Thyroid gland (tissue), 4 donors: ENCODE results near the gene RABEP2.

Source experiments
- CTCF ChIP-seq, 6 experiments: fragments of 200-600 bp in 3 of 6; fragments of 450-650 bp in 3 of 6; sonication (generic) in 3 of 6; IDR thresholded peaks; one replicate each; pipeline ENCODE4 v1.5.1; 2016 to 2019; ENCODE audit warnings: antibody characterized with exemption in 6 of 6, mild to moderate bottlenecking in 2 of 6, inconsistent platforms in 1 of 6, moderate library complexity in 1 of 6
- POLR2A ChIP-seq, 2 donors: fragments of 450-650 bp; IDR thresholded peaks; one replicate each; pipeline ENCODE4 v1.6.1; 2017; ENCODE audit warnings: antibody characterized with exemption in 2 of 2, mild to moderate bottlenecking in 2 of 2, moderate library complexity in 1 of 2

- TF ChIP-seq POLR2A (IDR thresholded peaks at IDR 0.05) (no peak), CTCF (IDR thresholded peaks at IDR 0.05) (no peak)
Observed at GRCh38 chr16:28913946-28914724, 10.9 kb downstream of the RABEP2 start.
